AG08395 (cell line): ENCODE results near the gene IFNG-AS1.

ENCODE experiments used
- DNase-seq: peaks from one replicate; pipeline ENCODE4 v3.0.0; 2012; ENCODE audit warnings: mixed read lengths, low spot score

The IFNG-AS1 gene

GRCh38 chr12:68037616-68038255 lies 48.5 kb downstream of the IFNG-AS1 start:
- no peak for DNase-seq

GRCh38 chr12:68038650-68039049 lies 49.4 kb downstream of the IFNG-AS1 start:
- DNase-seq: no peak

GRCh38 chr12:68040450-68041075 lies 51.3 kb downstream of the IFNG-AS1 start:
- peak; percentile 77 for DNase-seq

- DNase-seq: no peak
These were observed 53.0 kb downstream of the IFNG-AS1 start for GRCh38 chr12:68042212-68042699.

- no peak for DNase-seq
These were observed 54.2 kb downstream of the IFNG-AS1 start for GRCh38 chr12:68043435-68043834.

GRCh38 chr12:68048648-68049297 lies 59.5 kb downstream of the IFNG-AS1 start:
- DNase-seq: no peak

GRCh38 chr12:68056300-68056699 lies 67.1 kb downstream of the IFNG-AS1 start:
- DNase-seq: no peak

GRCh38 chr12:68063900-68064590 lies 74.8 kb downstream of the IFNG-AS1 start:
- no peak for DNase-seq

- DNase-seq: no peak
These were observed 75.9 kb downstream of the IFNG-AS1 start for GRCh38 chr12:68065163-68065562.

- no peak for DNase-seq
These were observed 76.4 kb downstream of the IFNG-AS1 start for GRCh38 chr12:68065687-68066086.

GRCh38 chr12:68067762-68068376 lies 78.6 kb downstream of the IFNG-AS1 start:
- DNase-seq: peak; percentile 5

- no peak for DNase-seq
These were observed 80.0 kb downstream of the IFNG-AS1 start for GRCh38 chr12:68069275-68069674.
